Stomach (tissue), 4 donors: ENCODE data around the gene LILRB5.

ENCODE experiments used
- EP300 ChIP-seq: sonication (generic); formaldehyde crosslinking; IDR thresholded peaks from one replicate; pipeline ENCODE4 v1.6.1; 2017; ENCODE audit warnings: antibody characterized with exemption
- POLR2AphosphoS5 ChIP-seq, 3 donors: sonication (generic); formaldehyde crosslinking; IDR thresholded peaks; one replicate each; pipeline ENCODE4 v1.6.1; 2016; ENCODE audit warnings: antibody characterized with exemption in 3 of 3

DNA sequence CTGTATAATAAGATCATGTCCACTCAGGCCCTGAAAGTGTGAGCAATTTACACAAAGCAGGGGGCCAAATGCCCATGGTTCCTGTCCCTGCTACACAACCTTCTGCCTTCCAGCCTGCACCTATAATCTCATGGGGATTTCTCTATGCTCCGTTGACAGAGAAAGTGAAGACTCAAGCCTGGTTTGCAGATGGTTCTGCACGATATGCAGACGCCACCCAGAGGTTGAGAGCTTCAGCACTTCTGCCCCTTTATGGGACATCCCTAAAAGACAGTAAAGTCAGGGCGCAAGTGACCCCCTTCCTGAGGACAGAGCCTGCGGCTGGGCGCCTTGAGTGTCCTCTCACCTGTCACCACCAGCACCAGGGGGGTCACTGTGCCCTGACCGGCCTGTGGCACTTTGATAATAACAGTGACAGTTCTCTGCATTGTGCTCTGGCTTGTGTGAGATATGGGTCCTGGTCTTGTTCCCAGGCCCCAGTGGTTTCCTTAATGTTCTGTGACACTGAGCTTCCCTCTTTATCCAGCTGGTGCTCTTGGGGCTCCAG, 40.8 kb upstream of the LILRB5 start:
- TF ChIP-seq POLR2AphosphoS5 (IDR thresholded peaks at IDR 0.05) (no peak), EP300 (no peak)
